ENCODE results near the gene SRXN1.

Gene SRXN1

GRCh38 chr20:602111-602970 lies 50.7 kb downstream of the SRXN1 start:
- no peak for DNase-seq
- Histone ChIP-seq H3K36me3 (peaks cover 12% of the 10 kb centered on the region), H3K27ac (no peak overlapping the region)

GRCh38 chr20:600736-601135 lies 52.3 kb downstream of the SRXN1 start:
- H3K4me3 ChIP-seq (ENCODE audit: low read depth, low read length) = no peak overlapping the region
- no peaks in the 10 kb centered on the region for H3K9me3 ChIP-seq (ENCODE audit: severe bottlenecking)
- H3K27ac ChIP-seq = no peak overlapping the region
- peaks cover 6% of the 10 kb centered on the region for H3K36me3 ChIP-seq
- no peak for TF ChIP-seq CTCF (IDR thresholded peaks at IDR 0.05; ENCODE audit: low read depth, low read length)
- no peak for DNase-seq
- no peaks in the 10 kb centered on the region for H3K27me3 ChIP-seq (ENCODE audit: insufficient read depth, low read depth, severe bottlenecking)

More at GRCh38 chr20:602111-602970, 50.7 kb downstream of the SRXN1 start:
- Histone ChIP-seq H3K27me3 (ENCODE audit: insufficient read depth, low read depth, severe bottlenecking) (no peaks in the 10 kb centered on the region), H3K4me3 (ENCODE audit: low read depth, low read length) (no peak overlapping the region), H3K9me3 (ENCODE audit: severe bottlenecking) (no peaks in the 10 kb centered on the region)
- TF ChIP-seq CTCF (IDR thresholded peaks at IDR 0.05; ENCODE audit: low read depth, low read length) = no peak

GRCh38 chr20:600141-600540 lies 52.9 kb downstream of the SRXN1 start:
- Histone ChIP-seq H3K27ac (no peak overlapping the region), H3K27me3 (ENCODE audit: insufficient read depth, low read depth, severe bottlenecking) (no peaks in the 10 kb centered on the region), H3K9me3 (ENCODE audit: severe bottlenecking) (no peaks in the 10 kb centered on the region), H3K4me3 (ENCODE audit: low read depth, low read length) (no peak overlapping the region), H3K36me3 (peaks cover 6% of the 10 kb centered on the region)
- no peak for DNase-seq
- TF ChIP-seq CTCF (IDR thresholded peaks at IDR 0.05; ENCODE audit: low read depth, low read length) = no peak

- H3K9me3 ChIP-seq (ENCODE audit: severe bottlenecking) = no peaks in the 10 kb centered on the region
- no peaks in the 10 kb centered on the region for H3K27me3 ChIP-seq (ENCODE audit: insufficient read depth, low read depth, severe bottlenecking)
- no peak overlapping the region for H3K27ac ChIP-seq
Measured at GRCh38 chr20:598133-598850, 54.7 kb downstream of the SRXN1 start.

GRCh38 chr20:597560-597959 lies 55.4 kb downstream of the SRXN1 start:
- H3K4me3 ChIP-seq (ENCODE audit: low read depth, low read length) = no peak overlapping the region
- H3K27ac ChIP-seq = no peak overlapping the region
- no peak for DNase-seq
- H3K27me3 ChIP-seq (ENCODE audit: insufficient read depth, low read depth, severe bottlenecking) = no peaks in the 10 kb centered on the region
- no peak for TF ChIP-seq CTCF (IDR thresholded peaks at IDR 0.05; ENCODE audit: low read depth, low read length)
- H3K9me3 ChIP-seq (ENCODE audit: severe bottlenecking) = no peaks in the 10 kb centered on the region
- H3K36me3 ChIP-seq = no peaks in the 10 kb centered on the region

More at GRCh38 chr20:598133-598850, 54.7 kb downstream of the SRXN1 start:
- TF ChIP-seq CTCF (IDR thresholded peaks at IDR 0.05; ENCODE audit: low read depth, low read length) = no peak
- Histone ChIP-seq H3K4me3 (ENCODE audit: low read depth, low read length) (no peak overlapping the region), H3K36me3 (no peaks in the 10 kb centered on the region; the same call in 1 of the 2 replicates)
- no peak for DNase-seq
